LNCAP (cell line): ENCODE data around the gene DNAH7.

Experiments used
- TF ChIP-seq, protein P1 (sequence below): fragments of 450-650 bp; IDR thresholded peaks from 2 replicates; pipeline ENCODE4 v1.5.1; 2017; ENCODE audit warnings: mild to moderate bottlenecking

DNAH7 gene

GRCh38 chr2:195945056-195945455 lies 123.6 kb downstream of the DNAH7 start:
- TF ChIP-seq, protein P1, sequence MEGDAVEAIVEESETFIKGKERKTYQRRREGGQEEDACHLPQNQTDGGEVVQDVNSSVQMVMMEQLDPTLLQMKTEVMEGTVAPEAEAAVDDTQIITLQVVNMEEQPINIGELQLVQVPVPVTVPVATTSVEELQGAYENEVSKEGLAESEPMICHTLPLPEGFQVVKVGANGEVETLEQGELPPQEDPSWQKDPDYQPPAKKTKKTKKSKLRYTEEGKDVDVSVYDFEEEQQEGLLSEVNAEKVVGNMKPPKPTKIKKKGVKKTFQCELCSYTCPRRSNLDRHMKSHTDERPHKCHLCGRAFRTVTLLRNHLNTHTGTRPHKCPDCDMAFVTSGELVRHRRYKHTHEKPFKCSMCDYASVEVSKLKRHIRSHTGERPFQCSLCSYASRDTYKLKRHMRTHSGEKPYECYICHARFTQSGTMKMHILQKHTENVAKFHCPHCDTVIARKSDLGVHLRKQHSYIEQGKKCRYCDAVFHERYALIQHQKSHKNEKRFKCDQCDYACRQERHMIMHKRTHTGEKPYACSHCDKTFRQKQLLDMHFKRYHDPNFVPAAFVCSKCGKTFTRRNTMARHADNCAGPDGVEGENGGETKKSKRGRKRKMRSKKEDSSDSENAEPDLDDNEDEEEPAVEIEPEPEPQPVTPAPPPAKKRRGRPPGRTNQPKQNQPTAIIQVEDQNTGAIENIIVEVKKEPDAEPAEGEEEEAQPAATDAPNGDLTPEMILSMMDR: no peak

GRCh38 chr2:195937176-195937575 lies 131.5 kb downstream of the DNAH7 start:
- TF ChIP-seq, protein P1: no peak

- TF ChIP-seq, protein P1: no peak
Observed at GRCh38 chr2:195934484-195934883, 134.2 kb downstream of the DNAH7 start.

DNA sequence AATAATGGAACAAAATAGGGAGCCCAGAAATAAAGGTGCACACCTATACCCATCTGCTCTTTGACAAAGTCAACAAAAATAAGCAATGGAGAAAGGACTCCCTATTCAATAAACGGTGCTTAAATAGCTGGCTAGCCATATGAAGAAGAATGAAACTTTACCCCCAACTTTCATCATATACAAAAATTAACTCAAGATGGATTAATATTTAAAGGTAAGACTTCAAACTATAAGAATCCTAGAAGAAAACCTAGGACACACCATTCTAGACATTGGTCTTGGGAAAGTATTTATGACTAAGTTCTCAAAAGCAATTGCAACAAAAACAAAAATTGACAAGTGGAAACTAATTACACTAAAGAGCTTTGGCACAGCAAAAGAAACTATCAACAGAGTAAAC lies 139.1 kb downstream of the DNAH7 start:
- TF ChIP-seq, protein P1: no peak

- TF ChIP-seq, protein P1: no peak
Observed at GRCh38 chr2:195925120-195925519, 143.5 kb downstream of the DNAH7 start.

DNA sequence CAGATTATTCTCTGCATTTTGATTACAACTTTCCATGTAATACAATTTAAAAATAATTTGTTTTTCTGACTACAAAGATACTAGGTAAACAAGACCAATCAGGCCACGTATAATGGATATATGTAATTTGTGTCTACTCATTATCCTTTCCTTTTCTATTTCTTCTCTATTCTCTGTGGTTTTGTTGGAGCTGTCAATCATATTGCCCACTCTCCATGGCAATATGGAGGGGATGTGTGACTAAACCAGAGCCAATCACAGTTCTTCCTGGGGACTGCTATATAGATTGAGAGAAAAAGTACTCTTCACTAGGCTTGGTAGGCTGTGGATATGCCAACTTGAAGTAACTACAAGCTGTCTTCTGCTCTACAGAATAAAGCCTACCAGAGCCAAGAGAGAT lies 144.7 kb downstream of the DNAH7 start:
- TF ChIP-seq, protein P1: no peak

DNA sequence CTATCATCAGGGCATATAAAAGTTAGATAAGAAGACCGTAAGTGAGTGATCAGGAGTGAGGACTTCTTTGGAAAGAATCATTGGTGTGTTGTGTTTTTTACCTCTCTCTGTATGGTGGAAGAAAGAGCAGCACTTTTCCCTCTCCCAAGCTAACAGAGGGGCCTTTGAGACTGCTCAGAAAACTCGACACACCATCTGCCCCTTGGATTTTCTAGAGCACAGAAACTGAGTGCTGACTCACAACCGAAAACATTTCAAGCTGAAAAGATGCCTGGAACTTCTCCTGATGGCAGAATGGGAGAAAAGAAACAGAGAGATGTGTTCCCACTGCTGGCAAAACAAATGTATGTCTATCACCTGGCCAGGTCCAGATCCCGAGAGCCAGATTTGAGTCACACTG lies 156.6 kb downstream of the DNAH7 start:
- TF ChIP-seq, protein P1: no peak

GRCh38 chr2:195910570-195910969 lies 158.1 kb downstream of the DNAH7 start:
- TF ChIP-seq, protein P1: no peak
